ENCODE data around the gene RPL10. TPM values are rescaled to one million over a fixed set of nuclear protein-coding genes. Genes with fewer than 3 reads are reported as not detected.

RPL10 gene
- total and polyA plus RNA-seq, 2 of the 13 experiments (the other 11 are each of a cell fraction or from before 2014, with no cell fraction given): 2,381 to 4,713 TPM

DNA sequence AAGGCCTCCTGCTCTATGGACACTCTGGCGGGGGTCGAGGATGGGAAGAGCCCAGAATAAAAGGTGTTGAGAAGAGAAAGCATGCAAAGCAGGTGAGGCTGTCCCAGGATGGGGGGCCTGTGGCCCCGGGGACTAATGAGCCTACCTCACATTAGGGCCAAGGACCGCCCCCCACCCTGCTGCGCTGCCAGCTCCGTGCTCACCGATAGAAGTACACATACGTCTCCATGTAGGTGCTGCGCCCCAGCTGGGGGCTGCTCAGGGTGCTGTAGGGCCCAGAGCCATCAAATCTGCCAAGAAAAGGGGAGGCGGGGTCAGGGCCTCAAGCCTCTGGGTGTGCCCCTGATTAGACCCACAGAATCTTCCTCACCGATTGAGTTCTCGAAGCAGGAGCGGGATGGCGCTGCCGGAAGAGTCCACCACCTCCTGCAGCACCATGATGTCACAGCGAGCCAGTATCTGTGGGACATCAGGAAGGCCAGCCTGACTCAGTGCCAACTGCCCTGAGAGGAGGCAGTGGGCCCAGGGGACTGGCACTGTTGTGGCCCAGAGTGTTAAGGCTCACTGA, 6.5 kb downstream of the RPL10 start:
- Histone ChIP-seq H3K27ac (ENCODE audit: extremely low read length, insufficient read depth, low read length) (no peak overlapping the region), H4K20me1 (ENCODE audit: insufficient read depth, low read length) (peaks cover 12% of the 10 kb centered on the region; the same call in 1 of the 2 replicates), H3K9ac (ENCODE audit: insufficient read depth, low read depth, low read length) (no peak overlapping the region), H2AFZ (ENCODE audit: low read length) (no peak overlapping the region), H3K36me3 (replicated peaks in 1 of 2; ENCODE audit: control insufficient read depth in 1 of 2, insufficient read depth in 2 of 2, low read length in 2 of 2) (peaks cover 3 to 14% of the 10 kb centered on the region in 2 experiments; a peak in 3 of 5 replicates), H3K27me3 (ENCODE audit: control insufficient read depth in 1 of 2, insufficient read depth in 2 of 2, low read length in 2 of 2) (no peaks in the 10 kb centered on the region), H3K4me2 (ENCODE audit: low read depth, low read length) (no peak overlapping the region), H3K4me1 (ENCODE audit: insufficient read depth, low read length) (peaks cover 37% of the 10 kb centered on the region), H3K4me3 (replicated peaks in 1 of 3; ENCODE audit: insufficient read depth in 1 of 3, low read depth in 2 of 3, low read length in 3 of 3) (no peak overlapping the region), H3K9me3 (ENCODE audit: low read length) (no peaks in the 10 kb centered on the region), H3K79me2 (ENCODE audit: insufficient read depth, low read length) (peaks cover under 1% of the 10 kb centered on the region)
- intact Hi-C loops (cut with micrococcal nuclease; ENCODE audit: unreplicated experiment) (no loop called here), in situ Hi-C loops (cut with HindIII; ENCODE audit: extremely low pct_ligation_motif_present, low pct_unique_long_range_greater_than_20kb) (loop anchor here (25.0 kb wide), 1 partner anchor 133 kb away; the partner anchor contains the start of genes G6PD and IKBKG)
- DNase-seq (ENCODE audit: low spot score) (no peak), FAIRE-seq (no peak), ATAC-seq (no peak)
- no peak for TF ChIP-seq NFRKB (IDR thresholded peaks at IDR 0.05)
- TF ChIP-seq SAFB2 (CRISPR knock-in tag; IDR thresholded peaks at IDR 0.05; ENCODE audit: borderline replicate concordance, low read depth): no peak
- TF ChIP-seq AHDC1 (CRISPR knock-in tag; IDR thresholded peaks at IDR 0.05; ENCODE audit: borderline replicate concordance): no peak
- TF ChIP-seq ZFP36 (IDR thresholded peaks at IDR 0.05; ENCODE audit: borderline replicate concordance, low read depth, low read length, partially characterized antibody): no peak
- CTCF ChIA-PET (ENCODE audit: low intra/inter-chr PET ratio, low total read pairs): no interaction called here
- POLR2A ChIA-PET: no interaction called here
- BruUV-seq (replicated peaks): no TSS peak
- 94% methylated on average over 2 of the region's 16 CpGs for WGBS (ENCODE audit: low lambda C conversion rate)

All from HepG2 (cell line).